ENCODE data around the gene NTM.

NTM gene

DNA sequence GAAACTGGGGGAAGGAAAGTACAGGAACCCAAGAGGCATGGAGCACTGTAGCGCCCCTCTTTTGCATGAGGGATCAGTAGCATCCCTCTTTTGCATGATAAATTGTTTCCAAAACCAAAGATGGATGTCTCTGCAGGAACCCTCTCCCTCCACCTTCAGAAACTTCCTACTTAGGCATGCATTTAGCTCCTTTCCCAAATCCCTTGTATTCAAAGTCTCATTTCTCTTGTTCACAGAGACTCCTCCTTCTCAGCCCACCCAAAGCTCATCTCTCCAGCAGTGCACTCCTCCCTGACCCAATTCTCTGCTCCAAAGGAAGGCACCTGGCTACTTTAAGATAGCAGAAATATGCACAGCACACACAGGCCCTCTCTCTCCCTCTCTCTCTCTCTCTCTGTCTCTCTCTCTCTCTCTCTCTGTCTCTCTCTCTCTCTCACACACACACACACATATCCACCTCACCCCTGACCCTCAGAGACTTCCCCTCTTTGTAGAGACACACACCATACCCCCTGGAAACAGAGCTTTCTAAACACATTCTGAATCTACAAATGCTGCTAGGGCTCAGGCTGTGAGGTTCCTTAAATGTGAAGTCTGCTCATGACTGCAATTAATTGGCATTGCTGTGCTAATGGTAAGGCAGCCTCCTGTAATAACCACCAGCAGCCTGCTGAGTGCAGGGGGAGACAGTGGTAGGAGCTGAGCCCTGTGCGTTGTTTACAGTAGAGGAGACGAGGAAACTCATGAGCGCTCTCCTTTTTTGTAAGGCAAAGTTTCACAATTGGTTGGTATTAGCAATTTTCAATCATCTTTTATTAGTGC is 519.6 kb downstream of the NTM start:
- Histone ChIP-seq H3K9me2 (replicated peaks; ENCODE audit: control insufficient read depth, low read length) (no peaks in the 10 kb centered on the region), H3K4me1 (ENCODE audit: control insufficient read depth, low read length) (0 out of 2 replicates have a peak, but pooled peaks cover 4% of the 10 kb centered on the region), H3F3A (ENCODE audit: control insufficient read depth, insufficient read depth) (no peaks in the 10 kb centered on the region), H3K27me3 (ENCODE audit: control insufficient read depth, low read length) (no peaks in the 10 kb centered on the region), H3K4me3 (ENCODE audit: low read length) (no peak overlapping the region), H3K36me3 (ENCODE audit: control insufficient read depth, low read length) (no peaks in the 10 kb centered on the region), H3K79me2 (ENCODE audit: control insufficient read depth, low read length) (no peaks in the 10 kb centered on the region), H4K20me1 (ENCODE audit: control insufficient read depth, insufficient read depth, low read depth, low read length) (no peaks in the 10 kb centered on the region), H3K4me2 (ENCODE audit: low read length) (no peak overlapping the region), H3K27ac (ENCODE audit: low read depth, low read length) (no peak overlapping the region), H3K9me3 (ENCODE audit: control insufficient read depth, insufficient read depth, low read length) (no peaks in the 10 kb centered on the region)
- no peak for TF ChIP-seq EZH2phosphoT487 (IDR thresholded peaks at IDR 0.05; ENCODE audit: borderline replicate concordance, low read length)
- TF ChIP-seq, protein P1, sequence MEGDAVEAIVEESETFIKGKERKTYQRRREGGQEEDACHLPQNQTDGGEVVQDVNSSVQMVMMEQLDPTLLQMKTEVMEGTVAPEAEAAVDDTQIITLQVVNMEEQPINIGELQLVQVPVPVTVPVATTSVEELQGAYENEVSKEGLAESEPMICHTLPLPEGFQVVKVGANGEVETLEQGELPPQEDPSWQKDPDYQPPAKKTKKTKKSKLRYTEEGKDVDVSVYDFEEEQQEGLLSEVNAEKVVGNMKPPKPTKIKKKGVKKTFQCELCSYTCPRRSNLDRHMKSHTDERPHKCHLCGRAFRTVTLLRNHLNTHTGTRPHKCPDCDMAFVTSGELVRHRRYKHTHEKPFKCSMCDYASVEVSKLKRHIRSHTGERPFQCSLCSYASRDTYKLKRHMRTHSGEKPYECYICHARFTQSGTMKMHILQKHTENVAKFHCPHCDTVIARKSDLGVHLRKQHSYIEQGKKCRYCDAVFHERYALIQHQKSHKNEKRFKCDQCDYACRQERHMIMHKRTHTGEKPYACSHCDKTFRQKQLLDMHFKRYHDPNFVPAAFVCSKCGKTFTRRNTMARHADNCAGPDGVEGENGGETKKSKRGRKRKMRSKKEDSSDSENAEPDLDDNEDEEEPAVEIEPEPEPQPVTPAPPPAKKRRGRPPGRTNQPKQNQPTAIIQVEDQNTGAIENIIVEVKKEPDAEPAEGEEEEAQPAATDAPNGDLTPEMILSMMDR (IDR thresholded peaks at IDR 0.05; ENCODE audit: low read depth, low read length, poor library complexity, severe bottlenecking) = no peak

DNA sequence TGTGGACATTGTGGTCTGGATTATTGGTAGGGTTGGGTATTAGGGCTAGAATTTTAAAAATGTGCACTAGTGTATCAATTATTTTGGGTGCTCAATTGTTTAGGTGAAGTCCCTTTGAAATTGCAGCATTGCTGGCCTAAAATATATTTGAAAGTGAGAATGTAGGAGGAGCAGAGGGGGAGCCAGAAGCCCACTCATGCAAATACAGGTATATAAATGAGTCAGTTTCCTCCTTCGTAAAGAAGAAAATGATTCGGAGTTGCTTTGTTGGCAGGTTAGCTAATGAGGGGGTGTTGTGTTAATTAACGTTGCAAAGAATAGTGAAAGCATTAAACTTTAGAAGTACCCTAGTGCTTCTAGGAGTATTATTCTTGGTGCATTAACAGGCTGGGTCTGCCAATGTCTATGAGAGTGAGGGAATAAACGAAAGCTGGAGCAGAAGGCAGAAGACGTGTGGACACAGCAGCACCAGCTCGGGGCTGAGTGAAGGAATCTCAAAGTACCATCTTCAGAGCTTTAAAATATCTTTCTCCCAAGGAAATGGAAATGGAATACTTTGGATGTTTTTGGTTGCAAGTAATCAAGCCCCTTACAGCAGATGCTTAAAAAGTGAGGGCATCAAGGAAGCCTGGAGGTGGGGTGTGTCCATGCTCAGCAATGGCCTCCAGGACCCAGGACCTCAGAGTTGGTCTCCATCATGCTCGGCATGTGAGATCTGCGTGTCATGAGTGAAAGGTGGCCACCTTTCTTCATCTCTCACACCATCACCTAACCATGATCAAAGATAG is 522.9 kb downstream of the NTM start:
- no peaks in the 10 kb centered on the region for H3K9me2 ChIP-seq (replicated peaks; ENCODE audit: control insufficient read depth, low read length)
- H3K4me1 ChIP-seq (ENCODE audit: control insufficient read depth, low read length) = 0 out of 2 replicates have a peak, but pooled peaks cover 4% of the 10 kb centered on the region
- no peak overlapping the region for H3K4me3 ChIP-seq (ENCODE audit: low read length)
- H3K36me3 ChIP-seq (ENCODE audit: control insufficient read depth, low read length) = no peaks in the 10 kb centered on the region
- no peaks in the 10 kb centered on the region for H3F3A ChIP-seq (ENCODE audit: control insufficient read depth, insufficient read depth)
- TF ChIP-seq, protein P1 (IDR thresholded peaks at IDR 0.05; ENCODE audit: low read depth, low read length, poor library complexity, severe bottlenecking) = no peak
- no peak for TF ChIP-seq EZH2phosphoT487 (IDR thresholded peaks at IDR 0.05; ENCODE audit: borderline replicate concordance, low read length)
- no peaks in the 10 kb centered on the region for H3K9me3 ChIP-seq (ENCODE audit: control insufficient read depth, insufficient read depth, low read length)
- no peaks in the 10 kb centered on the region for H3K79me2 ChIP-seq (ENCODE audit: control insufficient read depth, low read length)
- H4K20me1 ChIP-seq (ENCODE audit: control insufficient read depth, insufficient read depth, low read depth, low read length) = no peaks in the 10 kb centered on the region
- H3K27ac ChIP-seq (ENCODE audit: low read depth, low read length) = no peak overlapping the region
- no peaks in the 10 kb centered on the region for H3K27me3 ChIP-seq (ENCODE audit: control insufficient read depth, low read length)
- no peak overlapping the region for H3K4me2 ChIP-seq (ENCODE audit: low read length)

DNA sequence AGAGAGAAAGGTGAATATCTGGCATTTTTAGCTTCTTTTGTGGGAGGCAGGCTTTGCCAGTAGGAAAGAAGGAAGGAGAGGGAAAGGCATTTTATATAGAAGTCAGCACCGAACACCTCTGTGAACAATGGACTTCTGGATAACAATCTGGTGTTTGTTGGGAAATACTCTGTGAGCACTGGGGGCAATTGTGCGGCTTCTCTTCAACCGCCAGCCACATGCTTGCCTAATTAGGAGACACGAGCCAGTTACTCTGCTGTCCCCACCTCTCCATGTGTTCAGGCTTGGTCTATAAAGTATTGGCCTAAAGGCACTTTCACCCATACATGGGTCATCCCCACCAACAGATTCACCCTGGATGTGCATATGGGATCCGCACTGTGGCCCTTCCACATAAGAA is 523.6 kb downstream of the NTM start:
- no peaks in the 10 kb centered on the region for H3F3A ChIP-seq (ENCODE audit: control insufficient read depth, insufficient read depth)
- 0 out of 2 replicates have a peak, but pooled peaks cover 4% of the 10 kb centered on the region for H3K4me1 ChIP-seq (ENCODE audit: control insufficient read depth, low read length)
- no peaks in the 10 kb centered on the region for H3K27me3 ChIP-seq (ENCODE audit: control insufficient read depth, low read length)
- H3K79me2 ChIP-seq (ENCODE audit: control insufficient read depth, low read length) = no peaks in the 10 kb centered on the region
- no peaks in the 10 kb centered on the region for H3K9me3 ChIP-seq (ENCODE audit: control insufficient read depth, insufficient read depth, low read length)
- no peak for TF ChIP-seq EZH2phosphoT487 (IDR thresholded peaks at IDR 0.05; ENCODE audit: borderline replicate concordance, low read length)
- TF ChIP-seq, protein P1 (IDR thresholded peaks at IDR 0.05; ENCODE audit: low read depth, low read length, poor library complexity, severe bottlenecking) = no peak
- no peak overlapping the region for H3K4me2 ChIP-seq (ENCODE audit: low read length)
- H4K20me1 ChIP-seq (ENCODE audit: control insufficient read depth, insufficient read depth, low read depth, low read length) = no peaks in the 10 kb centered on the region
- H3K27ac ChIP-seq (ENCODE audit: low read depth, low read length) = no peak overlapping the region
- no peaks in the 10 kb centered on the region for H3K9me2 ChIP-seq (replicated peaks; ENCODE audit: control insufficient read depth, low read length)
- no peak overlapping the region for H3K4me3 ChIP-seq (ENCODE audit: low read length)
- H3K36me3 ChIP-seq (ENCODE audit: control insufficient read depth, low read length) = no peaks in the 10 kb centered on the region
